Adrenal gland (tissue), 12 donors: ENCODE measurements around the gene NAALADL2. TPM values are rescaled to one million over a fixed set of nuclear protein-coding genes. Genes with fewer than 3 reads are reported as not detected.

ENCODE experiments used
- DNase-seq, 7 donors: peaks; one replicate each; pipeline ENCODE4 v3.0.0-alpha.2; 2019 to 2020
- H3K27ac ChIP-seq, 5 donors: fragments of 200-600 bp; sonication (generic) in 4 of 5; 1 replicate in 3 of 5; 2 replicates in 2 of 5; pipeline versions ENCODE4 v1.5.1 to v1.8.0; 2016 to 2020; ENCODE audit warnings: mild to moderate bottlenecking in 1 of 5
- H3K27me3 ChIP-seq: fragments of 200-600 bp; 2 replicates; pipeline ENCODE4 v1.8.0; 2021
- H3K36me3 ChIP-seq, 2 donors: fragments of 200-600 bp; replicated peaks in 1 of 2; 1 replicate in 1 of 2; 2 replicates in 1 of 2; pipeline versions ENCODE4 v1.5.1 to v1.8.0; 2018 to 2022
- H3K4me1 ChIP-seq, 2 donors: fragments of 200-600 bp; replicated peaks in 1 of 2; 1 replicate in 1 of 2; 2 replicates in 1 of 2; pipeline versions ENCODE4 v1.5.1 to v1.8.0; 2018 to 2021
- H3K4me3 ChIP-seq, 4 donors: fragments of 200-600 bp; sonication (generic) in 3 of 4; one replicate each; pipeline ENCODE4 v1.5.1; 2016 to 2018
- H3K9me3 ChIP-seq, 3 donors: fragments of 200-600 bp; sonication (generic) in 1 of 3; replicated peaks in 1 of 3; 1 replicate in 2 of 3; 2 replicates in 1 of 3; pipeline versions ENCODE4 v1.5.1 to v1.8.0; 2016 to 2021
- CTCF ChIP-seq, 6 experiments: fragments of 450-650 bp in 4 of 6; fragments of 200-600 bp in 2 of 6; sonication (generic) in 1 of 6; IDR thresholded peaks; 1 replicate in 5 of 6; 2 replicates in 1 of 6; pipeline versions ENCODE4 v1.5.1 to v1.8.0; 2016 to 2021; ENCODE audit warnings: antibody characterized with exemption in 6 of 6, mild to moderate bottlenecking in 2 of 6, moderate library complexity in 1 of 6
- POLR2A ChIP-seq, 2 donors: fragments of 450-650 bp; IDR thresholded peaks; one replicate each; pipeline ENCODE4 v1.6.1; 2017; ENCODE audit warnings: antibody characterized with exemption in 2 of 2, mild to moderate bottlenecking in 2 of 2, moderate library complexity in 1 of 2
- WGBS, 4 donors: extraction: QIAGEN DNeasy Blood & Tissue Kit in 2 of 4; methylation state at CpG; one replicate each; pipeline versions ENCODE4 v1.1.5 to v1.1.7; 2013 to 2017; 5-methylcytosine and 5-hydroxymethylcytosine counted together
- intact Hi-C, 2 donors: fragments of 100-400 bp; cut with DNase I; formaldehyde crosslinking; loops; one replicate each; pipeline versions ENCODE4 v1.14.1 to v1.15.0; 2022 to 2023
- polyA plus RNA-seq, 3 donors: library from polyadenylated mRNA; stranded (reverse); fragments of 200-250 nt in 2 of 3; fragments of 350-450 nt in 1 of 3; fragmentation: Illumina TruSeq in 1 of 3; extraction: RNeasy Lipid Tissue Mini Kit (QIAGEN cat#74804) in 1 of 3; gene quantifications; one replicate each; pipeline ENCODE4 v1.2.3, GENCODE V29; 2013 to 2014
- total RNA-seq, 9 donors: library from RNA; depleted of rRNA in 4 of 9; stranded (reverse); fragments of >200 nt in 4 of 9; fragments of 120-200 nt in 1 of 9; fragmentation: NEBNext Ultra II Directional in 1 of 9; extraction: Animal tissue kit (Norgen Biotek cat#: 25700) in 1 of 9; gene quantifications; one replicate each; pipeline versions ENCODE4 v1.1.0 to v1.2.4, GENCODE V29; 2013 to 2023
- donor health status: healthy with polysubstance abuse.
- donor health status: Bipolar disorder and iron deficiency.
- donor health status: DM: yes; HTN: yes; CAD: no.
- donor health status: DM: no; HTN: no; CAD: no.
- donor health status: DM: no; HTN: no; CAD: no.
- donor health status: DM: yes; HTN: yes; CAD: no.

NAALADL2 gene
- total and polyA plus RNA-seq, 12 donors = 0.24 to 7.8 (median 4.8) TPM

- WGBS, 4 donors = 52 to 90% (median 87%) methylated on average over 2 of the region's 2 CpGs
- H3K27ac ChIP-seq = no peak overlapping the region
- DNase-seq = no peak
- H3K4me1 ChIP-seq = peaks cover 0 to 2% of the 10 kb centered on the region in 2 donors
- no peaks in the 10 kb centered on the region for H3K36me3 ChIP-seq
- no peaks in the 10 kb centered on the region for H3K9me3 ChIP-seq
- no peak overlapping the region for H3K4me3 ChIP-seq
- H3K27me3 ChIP-seq = no peaks in the 10 kb centered on the region
- TF ChIP-seq CTCF (IDR thresholded peaks at IDR 0.05) (no peak), POLR2A (IDR thresholded peaks at IDR 0.05) (no peak)
- intact Hi-C loops = no loop called here
These were observed 519.2 kb downstream of the NAALADL2 start for GRCh38 chr3:175378348-175378747.

GRCh38 chr3:175381685-175382084 lies 522.6 kb downstream of the NAALADL2 start:
- H3K27ac ChIP-seq = no peak overlapping the region
- H3K4me3 ChIP-seq = no peak overlapping the region
- no peaks in the 10 kb centered on the region for H3K9me3 ChIP-seq
- WGBS, 4 donors = 80 to 84% (median 84%) methylated on average over 4 of the region's 4 CpGs
- intact Hi-C loops = no loop called here
- TF ChIP-seq CTCF (IDR thresholded peaks at IDR 0.05) (no peak), POLR2A (IDR thresholded peaks at IDR 0.05) (no peak)
- H3K27me3 ChIP-seq = no peaks in the 10 kb centered on the region
- no peaks in the 10 kb centered on the region for H3K36me3 ChIP-seq
- peaks cover 0 to 14% of the 10 kb centered on the region in 2 donors for H3K4me1 ChIP-seq
- no peak for DNase-seq

GRCh38 chr3:175383371-175383770 lies 524.2 kb downstream of the NAALADL2 start:
- H3K27me3 ChIP-seq = no peaks in the 10 kb centered on the region
- H3K36me3 ChIP-seq = no peaks in the 10 kb centered on the region
- H3K4me1 ChIP-seq = peaks cover 0 to 14% of the 10 kb centered on the region in 2 donors
- 51 to 67% (median 57%) methylated on average over 1 of the region's 1 CpG for WGBS, 4 donors
- H3K4me3 ChIP-seq = no peak overlapping the region
- TF ChIP-seq CTCF (IDR thresholded peaks at IDR 0.05) (no peak), POLR2A (IDR thresholded peaks at IDR 0.05) (no peak)
- no peaks in the 10 kb centered on the region for H3K9me3 ChIP-seq
- H3K27ac ChIP-seq = no peak overlapping the region
- DNase-seq = no peak
- intact Hi-C loops = no loop called here

GRCh38 chr3:175383813-175384212 lies 524.7 kb downstream of the NAALADL2 start:
- 44 to 51% (median 47%) methylated on average over 3 of the region's 3 CpGs for WGBS, 4 donors
- Histone ChIP-seq H3K36me3 (no peaks in the 10 kb centered on the region), H3K4me1 (peaks cover 0 to 14% of the 10 kb centered on the region in 2 donors), H3K4me3 (no peak overlapping the region), H3K27ac (no peak overlapping the region), H3K27me3 (no peaks in the 10 kb centered on the region), H3K9me3 (peaks cover 0 to 4% (median 0%) of the 10 kb centered on the region in 3 donors)
- intact Hi-C loops = no loop called here
- DNase-seq = no peak
- TF ChIP-seq POLR2A (IDR thresholded peaks at IDR 0.05) = no peak
- TF ChIP-seq CTCF (IDR thresholded peaks at IDR 0.05) = no peak
